A673 (cell line): Measurements from ENCODE around the gene MET.

Source experiments
- CTCF ChIP-seq: fragments of 300-800, 200-600 bp; sonication (generic); conservative IDR thresholded peaks from 2 replicates; pipeline ENCODE4 v1.5.1; 2017; ENCODE audit warnings: low read depth, mild to moderate bottlenecking, antibody characterized with exemption, low read length, moderate library complexity, mixed read lengths
- EZH2 ChIP-seq: fragments of 200-600 bp; sonication (generic); IDR thresholded peaks from 2 replicates; pipeline ENCODE4 v1.6.1; 2017; ENCODE audit warnings: borderline replicate concordance, low read depth, mild to moderate bottlenecking, mixed read lengths, antibody characterized with exemption, low read length; ENCODE audit not compliant: poor library complexity, severe bottlenecking

- no peak for TF ChIP-seq CTCF
- TF ChIP-seq EZH2 = no peak
These were observed 139.8 kb downstream of the MET start for GRCh38 chr7:116811768-116812167.
